ENCODE measurements around the gene LRRTM2. TPM values are rescaled to one million over a fixed set of nuclear protein-coding genes. Genes with fewer than 3 reads are reported as not detected.

Gene LRRTM2
- polyA plus RNA-seq, 2 of the 4 experiments (the other 2 are of a cell fraction), result not detected

- no peak for DNase-seq (ENCODE audit: low read depth in 1 of 2, low spot score in 1 of 2)
- FAIRE-seq, result no peak
Observed at GRCh38 chr5:138901716-138902115, 26.6 kb upstream of the LRRTM2 start.

GRCh38 chr5:138900281-138900965 lies 25.3 kb upstream of the LRRTM2 start:
- Histone ChIP-seq H3K4me3 (no peak overlapping the region), H3K27ac (no peak overlapping the region), H3K4me1 (peaks cover 25% of the 10 kb centered on the region), H3K9me3 (no peaks in the 10 kb centered on the region), H3K4me2 (no peak overlapping the region)
- TF ChIP-seq MAX (IDR thresholded peaks at IDR 0.05), result no peak
- no peak for TF ChIP-seq RCOR1 (IDR thresholded peaks at IDR 0.05; ENCODE audit: low read depth, low read length)
- TF ChIP-seq CTCF (IDR thresholded peaks at IDR 0.05), result no peak
- TF ChIP-seq RFX5 (IDR thresholded peaks at IDR 0.05), result no peak
- no peak for TF ChIP-seq KDM1A (IDR thresholded peaks at IDR 0.05; ENCODE audit: low read depth)
- TF ChIP-seq NFE2L2 (conservative IDR thresholded peaks at IDR 0.05; ENCODE audit: low read length), result no peak
- TF ChIP-seq NR3C1 (IDR thresholded peaks at IDR 0.05), result no peak
- TF ChIP-seq HMGXB4 (CRISPR knock-in tag; IDR thresholded peaks at IDR 0.05; ENCODE audit: borderline replicate concordance), result no peak
- ChIA-PET CTCF (interaction anchor here (1.0 to 1.5 kb wide), 3 partner anchors 76 to 321 kb away, joined by 3 read pairs; no protein-coding TSS in a partner anchor), POLR2A (no interaction called here)
- WGBS (ENCODE audit: missing lambda C conversion rate), result 72% methylated on average over 6 of the region's 6 CpGs
- DNase-seq (ENCODE audit: low read depth in 1 of 2, low spot score in 1 of 2) (no peak), ATAC-seq (no peak), FAIRE-seq (no peak)

More at GRCh38 chr5:138901716-138902115, 26.6 kb upstream of the LRRTM2 start:
- no peak for ATAC-seq
- no peak for TF ChIP-seq FOSB (CRISPR knock-in tag; IDR thresholded peaks at IDR 0.05)
- TF ChIP-seq ZSCAN20 (CRISPR knock-in tag; IDR thresholded peaks at IDR 0.05), result no peak
- TF ChIP-seq ZC3H11A (IDR thresholded peaks at IDR 0.05), result no peak
- TF ChIP-seq JUN (IDR thresholded peaks at IDR 0.05), result no peak
- TF ChIP-seq RCOR1 (IDR thresholded peaks at IDR 0.05; ENCODE audit: low read depth, low read length), result no peak
- TF ChIP-seq ZFP36 (IDR thresholded peaks at IDR 0.05; ENCODE audit: borderline replicate concordance, partially characterized antibody), result no peak
- no peak overlapping the region for H3K27ac ChIP-seq
- H3K4me3 ChIP-seq, result no peak overlapping the region
- H3K9me3 ChIP-seq, result no peaks in the 10 kb centered on the region
- ChIA-PET POLR2A (no interaction called here), CTCF (interaction anchor here (1.0 to 1.4 kb wide), 2 partner anchors 76 to 322 kb away, joined by 3 read pairs; no protein-coding TSS in a partner anchor)
- WGBS (ENCODE audit: missing lambda C conversion rate), result 96% methylated on average over 2 of the region's 2 CpGs
- no peak overlapping the region for H3K4me2 ChIP-seq
- peaks cover 34% of the 10 kb centered on the region for H3K4me1 ChIP-seq

- no peak for TF ChIP-seq CHD4 (IDR thresholded peaks at IDR 0.05; ENCODE audit: borderline replicate concordance)
- TF ChIP-seq E2F6 (IDR thresholded peaks at IDR 0.05; ENCODE audit: borderline replicate concordance, low read depth), result no peak
- TF ChIP-seq MAFK (IDR thresholded peaks at IDR 0.05; ENCODE audit: partially characterized antibody), result no peak
- TF ChIP-seq PBX3 (IDR thresholded peaks at IDR 0.05), result no peak
- TF ChIP-seq MAZ (IDR thresholded peaks at IDR 0.05; ENCODE audit: borderline replicate concordance, low read depth, low read length), result no peak
- TF ChIP-seq RCOR1 (IDR thresholded peaks at IDR 0.05; ENCODE audit: low read depth, low read length), result no peak
- TF ChIP-seq RAD21 (conservative IDR thresholded peaks at IDR 0.05 in 1 of 2, IDR thresholded peaks at IDR 0.05 in 1 of 2), result no peak
- TF ChIP-seq KDM1A (IDR thresholded peaks at IDR 0.05; ENCODE audit: low read depth), result no peak
- no peak for TF ChIP-seq POLR2AphosphoS2 (conservative IDR thresholded peaks at IDR 0.05; ENCODE audit: low read length)
- TF ChIP-seq HDAC2 (IDR thresholded peaks at IDR 0.05), result no peak
- TF ChIP-seq SMC3 (IDR thresholded peaks at IDR 0.05), result no peak
- TF ChIP-seq RFX5 (IDR thresholded peaks at IDR 0.05), result no peak
- TF ChIP-seq HOXA7 (CRISPR knock-in tag; IDR thresholded peaks at IDR 0.05), result no peak
- TF ChIP-seq JUNB (IDR thresholded peaks at IDR 0.05), result no peak
- TF ChIP-seq ESRRA (IDR thresholded peaks at IDR 0.05; ENCODE audit: borderline replicate concordance, low read length), result no peak
- TF ChIP-seq CEBPB (IDR thresholded peaks at IDR 0.05), result no peak
- no peak for TF ChIP-seq JUN (IDR thresholded peaks at IDR 0.05)
- no peak for TF ChIP-seq TFCP2L1 (CRISPR knock-in tag; IDR thresholded peaks at IDR 0.05)
- TF ChIP-seq FOXS1 (CRISPR knock-in tag; IDR thresholded peaks at IDR 0.05), result no peak
- TF ChIP-seq EHF (CRISPR knock-in tag; IDR thresholded peaks at IDR 0.05), result no peak
- DNase-seq (ENCODE audit: low read depth in 1 of 2, low spot score in 1 of 2) (no peak), ATAC-seq (no peak), FAIRE-seq (no peak)
- Histone ChIP-seq H3K27ac (no peak overlapping the region), H3K4me1 (peaks cover 17% of the 10 kb centered on the region), H3K4me3 (no peak overlapping the region), H3K9me3 (no peaks in the 10 kb centered on the region), H3K4me2 (no peak overlapping the region)
- WGBS (ENCODE audit: missing lambda C conversion rate), result 96% methylated on average over 2 of the region's 2 CpGs
- POLR2A ChIA-PET, result no interaction called here
- CTCF ChIA-PET, result no interaction called here
Observed at GRCh38 chr5:138898742-138899141, 23.6 kb upstream of the LRRTM2 start.
